HCT116 (cell line): ENCODE measurements around the gene TCP10L.

Source experiments
- EGR1 ChIP-seq: IDR thresholded peaks from 2 replicates; pipeline ENCODE4 v1.6.1; 2012; ENCODE audit warnings: low read depth
- EZH2 ChIP-seq: fragments of 200-600 bp; sonication (generic); IDR thresholded peaks from 2 replicates; pipeline ENCODE4 v1.6.1; 2017; ENCODE audit warnings: antibody characterized with exemption, mixed run types
- JUND ChIP-seq: IDR thresholded peaks from 2 replicates; pipeline ENCODE4 v1.6.1; 2012
- POLR2A ChIP-seq: IDR thresholded peaks from 2 replicates; pipeline ENCODE4 v1.7.0; 2011; ENCODE audit warnings: borderline replicate concordance; ENCODE audit not compliant: insufficient read depth, insufficient read length; ENCODE audit errors: extremely low read depth
- TF ChIP-seq, protein P1 (sequence below), 3 experiments: fragments of 200-600 bp in 1 of 3; sonication (generic) in 1 of 3; IDR thresholded peaks in 2 of 3; conservative IDR thresholded peaks in 1 of 3; 2 replicates each; pipeline ENCODE4 v1.5.1; 2012 to 2017; ENCODE audit warnings: low read depth in 2 of 3, low read length in 2 of 3, antibody characterized with exemption in 1 of 3, borderline replicate concordance in 1 of 3, control low read depth in 1 of 3, mild to moderate bottlenecking in 1 of 3, mixed read lengths in 1 of 3, mixed run types in 1 of 3, moderate library complexity in 1 of 3; ENCODE audit not compliant: insufficient read depth in 1 of 3

DNA sequence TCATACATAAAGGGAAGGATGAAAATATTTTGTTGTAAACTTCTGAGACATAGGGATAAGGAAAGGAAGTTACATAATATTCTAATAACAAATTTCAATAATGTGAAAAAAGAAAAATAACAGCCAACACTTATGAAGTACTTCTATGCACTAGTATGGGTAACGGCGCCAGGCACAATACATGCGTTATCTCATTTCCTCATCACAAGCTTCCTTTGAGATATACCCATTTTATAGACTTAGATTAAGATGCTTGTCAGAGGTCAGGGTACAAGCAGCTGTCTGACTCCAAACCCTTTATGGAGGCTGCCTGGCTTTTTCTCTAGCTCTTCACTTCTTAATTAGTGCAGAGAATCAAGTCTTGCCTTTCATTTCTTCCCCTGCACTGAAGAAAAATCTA is 41.3 kb downstream of the TCP10L start:
- TF ChIP-seq POLR2A (no peak), JUND (no peak), EZH2 (no peak), EGR1 (no peak)
- TF ChIP-seq, protein P1, sequence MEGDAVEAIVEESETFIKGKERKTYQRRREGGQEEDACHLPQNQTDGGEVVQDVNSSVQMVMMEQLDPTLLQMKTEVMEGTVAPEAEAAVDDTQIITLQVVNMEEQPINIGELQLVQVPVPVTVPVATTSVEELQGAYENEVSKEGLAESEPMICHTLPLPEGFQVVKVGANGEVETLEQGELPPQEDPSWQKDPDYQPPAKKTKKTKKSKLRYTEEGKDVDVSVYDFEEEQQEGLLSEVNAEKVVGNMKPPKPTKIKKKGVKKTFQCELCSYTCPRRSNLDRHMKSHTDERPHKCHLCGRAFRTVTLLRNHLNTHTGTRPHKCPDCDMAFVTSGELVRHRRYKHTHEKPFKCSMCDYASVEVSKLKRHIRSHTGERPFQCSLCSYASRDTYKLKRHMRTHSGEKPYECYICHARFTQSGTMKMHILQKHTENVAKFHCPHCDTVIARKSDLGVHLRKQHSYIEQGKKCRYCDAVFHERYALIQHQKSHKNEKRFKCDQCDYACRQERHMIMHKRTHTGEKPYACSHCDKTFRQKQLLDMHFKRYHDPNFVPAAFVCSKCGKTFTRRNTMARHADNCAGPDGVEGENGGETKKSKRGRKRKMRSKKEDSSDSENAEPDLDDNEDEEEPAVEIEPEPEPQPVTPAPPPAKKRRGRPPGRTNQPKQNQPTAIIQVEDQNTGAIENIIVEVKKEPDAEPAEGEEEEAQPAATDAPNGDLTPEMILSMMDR (IDR thresholded peaks at IDR 0.05 in 2 of 3, conservative IDR thresholded peaks at IDR 0.05 in 1 of 3; ENCODE audit: borderline replicate concordance in 1 of 3, insufficient read depth in 1 of 3, low read depth in 2 of 3, low read length in 2 of 3), result no peak
